ENCODE results near the gene EXD3. TPM values are rescaled to one million over a fixed set of nuclear protein-coding genes. Genes with fewer than 3 reads are reported as not detected.
"Not testable (repeated sequence)": the region's sequence is repeated elsewhere in the genome, so short reads cannot be mapped to it uniquely, and the experiment has no call there.

Gene EXD3
- total RNA-seq, 1 donor from 2014 or later, result 19.9 TPM

- peak overlapping the region; percentile 14 for H3K27ac Mint-ChIP-seq (ENCODE audit: unreplicated experiment)
Observed at GRCh38 chr9:137327641-137328550, 95.1 kb downstream of the EXD3 start.

GRCh38 chr9:137326445-137327065, 96.4 kb downstream of the EXD3 start:
- Mint-ChIP-seq H3K9me3 (ENCODE audit: unreplicated experiment) (peaks cover 5% of the 10 kb centered on the region), H3K27me3 (ENCODE audit: unreplicated experiment) (peaks cover 9% of the 10 kb centered on the region), H3K4me3 (ENCODE audit: unreplicated experiment) (no peak overlapping the region), H3K36me3 (ENCODE audit: low read depth, unreplicated experiment) (peaks cover 14% of the 10 kb centered on the region), H3K27ac (ENCODE audit: unreplicated experiment) (peak overlapping the region; percentile 24), H3K4me1 (ENCODE audit: unreplicated experiment) (peaks cover 15% of the 10 kb centered on the region)
- no peak for DNase-seq (ENCODE audit: low spot score)
- TF ChIP-seq CTCF (IDR thresholded peaks at IDR 0.05; ENCODE audit: unreplicated experiment), result no peak

More at GRCh38 chr9:137327641-137328550, 95.1 kb downstream of the EXD3 start:
- not testable (repeated sequence) for H3K27me3 Mint-ChIP-seq (ENCODE audit: unreplicated experiment); H3K9me3 Mint-ChIP-seq (ENCODE audit: unreplicated experiment); DNase-seq (ENCODE audit: low spot score)
- Mint-ChIP-seq H3K4me1 (ENCODE audit: unreplicated experiment) (peaks cover 12% of the 10 kb centered on the region), H3K36me3 (ENCODE audit: low read depth, unreplicated experiment) (peaks cover 14% of the 10 kb centered on the region), H3K4me3 (ENCODE audit: unreplicated experiment) (peak overlapping the region; percentile 3)

- Mint-ChIP-seq H3K4me1 (ENCODE audit: unreplicated experiment) (peaks cover 15% of the 10 kb centered on the region), H3K27ac (ENCODE audit: unreplicated experiment) (no peak overlapping the region), H3K9me3 (ENCODE audit: unreplicated experiment) (peaks cover 5% of the 10 kb centered on the region), H3K4me3 (ENCODE audit: unreplicated experiment) (no peak overlapping the region), H3K27me3 (ENCODE audit: unreplicated experiment) (peaks cover 9% of the 10 kb centered on the region), H3K36me3 (ENCODE audit: low read depth, unreplicated experiment) (peaks cover 13% of the 10 kb centered on the region)
- no peak for DNase-seq (ENCODE audit: low spot score)
- no peak for TF ChIP-seq CTCF (IDR thresholded peaks at IDR 0.05; ENCODE audit: unreplicated experiment)
Observed at GRCh38 chr9:137325799-137326198, 97.2 kb downstream of the EXD3 start.

GRCh38 chr9:137325124-137325523, 97.8 kb downstream of the EXD3 start:
- H3K4me1 Mint-ChIP-seq (ENCODE audit: unreplicated experiment), result peaks cover 13% of the 10 kb centered on the region
- no peak overlapping the region for H3K27ac Mint-ChIP-seq (ENCODE audit: unreplicated experiment)
- no peak for DNase-seq (ENCODE audit: low spot score)
- H3K9me3 Mint-ChIP-seq (ENCODE audit: unreplicated experiment), result peaks cover 5% of the 10 kb centered on the region
- no peak overlapping the region for H3K4me3 Mint-ChIP-seq (ENCODE audit: unreplicated experiment)
- peaks cover 7% of the 10 kb centered on the region for H3K36me3 Mint-ChIP-seq (ENCODE audit: low read depth, unreplicated experiment)
- H3K27me3 Mint-ChIP-seq (ENCODE audit: unreplicated experiment), result peaks cover 6% of the 10 kb centered on the region
- TF ChIP-seq CTCF (IDR thresholded peaks at IDR 0.05; ENCODE audit: unreplicated experiment), result no peak

GRCh38 chr9:137323531-137324331, 99.2 kb downstream of the EXD3 start:
- no peak for DNase-seq (ENCODE audit: low spot score)
- Mint-ChIP-seq H3K36me3 (ENCODE audit: low read depth, unreplicated experiment) (peaks cover 4% of the 10 kb centered on the region), H3K4me3 (ENCODE audit: unreplicated experiment) (no peak overlapping the region), H3K27me3 (ENCODE audit: unreplicated experiment) (peaks cover 6% of the 10 kb centered on the region), H3K27ac (ENCODE audit: unreplicated experiment) (no peak overlapping the region), H3K9me3 (ENCODE audit: unreplicated experiment) (peaks cover 5% of the 10 kb centered on the region), H3K4me1 (ENCODE audit: unreplicated experiment) (peaks cover 15% of the 10 kb centered on the region)
- no peak for TF ChIP-seq CTCF (IDR thresholded peaks at IDR 0.05; ENCODE audit: unreplicated experiment)

Measured in endothelial cell (in vitro differentiated cells).